Adipocyte (in vitro differentiated cells): ENCODE data around the gene FILIP1L.
"Not testable (repeated sequence)": the region's sequence is repeated elsewhere in the genome, so short reads cannot be mapped to it uniquely, and the experiment has no call there.

Experiments
- DNase-seq: peaks from one replicate; pipeline ENCODE4 v3.0.0-alpha.2; 2015; ENCODE audit warnings: low read depth
- H3K27me3 ChIP-seq: replicated peaks from 2 replicates; pipeline ENCODE4 v1.7.0; 2013; ENCODE audit warnings: mild to moderate bottlenecking, low read length, moderate library complexity; ENCODE audit not compliant: control insufficient read depth, insufficient read depth
- H3K36me3 ChIP-seq: 2 replicates; pipeline ENCODE4 v1.7.0; 2013; ENCODE audit warnings: low read length, mild to moderate bottlenecking, moderate library complexity; ENCODE audit not compliant: control insufficient read depth, insufficient read depth, severe bottlenecking
- H3K4me1 ChIP-seq: 2 replicates; pipeline ENCODE4 v1.7.0; 2013; ENCODE audit warnings: mild to moderate bottlenecking, low read length, moderate library complexity; ENCODE audit not compliant: control insufficient read depth, insufficient read depth
- H3K4me3 ChIP-seq: 2 replicates; pipeline ENCODE4 v1.7.0; 2013; ENCODE audit warnings: mild to moderate bottlenecking, low read length, moderate library complexity
- H3K9ac ChIP-seq: 2 replicates; pipeline ENCODE4 v1.7.0; 2013; ENCODE audit warnings: mild to moderate bottlenecking, low read length, moderate library complexity
- H3K9me3 ChIP-seq: 2 replicates; pipeline ENCODE4 v1.7.0; 2013; ENCODE audit warnings: mild to moderate bottlenecking, low read length, moderate library complexity; ENCODE audit not compliant: control insufficient read depth

The FILIP1L gene

GRCh38 chr3:100069472-100069871 lies 44.8 kb downstream of the FILIP1L start:
- H3K4me1 ChIP-seq: peaks cover 29% of the 10 kb centered on the region
- no peak for DNase-seq
- H3K27me3 ChIP-seq: no peaks in the 10 kb centered on the region
- H3K9me3 ChIP-seq: peaks cover 4% of the 10 kb centered on the region
- H3K4me3 ChIP-seq: no peak overlapping the region
- no peaks in the 10 kb centered on the region for H3K36me3 ChIP-seq
- no peak overlapping the region for H3K9ac ChIP-seq

- no peak overlapping the region for H3K4me3 ChIP-seq
- peak; percentile 83 for DNase-seq
- peaks cover 27% of the 10 kb centered on the region for H3K4me1 ChIP-seq
- no peaks in the 10 kb centered on the region for H3K36me3 ChIP-seq
- H3K27me3 ChIP-seq: no peaks in the 10 kb centered on the region
- H3K9ac ChIP-seq: no peak overlapping the region
- H3K9me3 ChIP-seq: peaks cover 4% of the 10 kb centered on the region
These were observed 45.5 kb downstream of the FILIP1L start for GRCh38 chr3:100068826-100069225.

- Histone ChIP-seq H3K9me3 (peaks cover 4% of the 10 kb centered on the region), H3K27me3 (no peaks in the 10 kb centered on the region), H3K4me1 (peaks cover 15% of the 10 kb centered on the region), H3K36me3 (no peaks in the 10 kb centered on the region), H3K9ac (no peak overlapping the region), H3K4me3 (no peak overlapping the region)
- DNase-seq: no peak
These were observed 46.7 kb downstream of the FILIP1L start for GRCh38 chr3:100067589-100067988.

GRCh38 chr3:100063929-100064461 lies 50.3 kb downstream of the FILIP1L start:
- no peaks in the 10 kb centered on the region for H3K9me3 ChIP-seq
- peaks cover 4% of the 10 kb centered on the region for H3K4me1 ChIP-seq
- DNase-seq: no peak

GRCh38 chr3:100062665-100063064 lies 51.6 kb downstream of the FILIP1L start:
- H3K9me3 ChIP-seq: no peaks in the 10 kb centered on the region
- no peak overlapping the region for H3K4me3 ChIP-seq
- no peaks in the 10 kb centered on the region for H3K36me3 ChIP-seq
- no peak overlapping the region for H3K9ac ChIP-seq
- no peak for DNase-seq
- H3K27me3 ChIP-seq: no peaks in the 10 kb centered on the region
- H3K4me1 ChIP-seq: peaks cover 14% of the 10 kb centered on the region

More at GRCh38 chr3:100063929-100064461, 50.3 kb downstream of the FILIP1L start:
- H3K27me3 ChIP-seq: no peaks in the 10 kb centered on the region
- H3K4me3 ChIP-seq: no peak overlapping the region
- H3K9ac ChIP-seq: no peak overlapping the region
- no peaks in the 10 kb centered on the region for H3K36me3 ChIP-seq

- Histone ChIP-seq H3K27me3 (no peaks in the 10 kb centered on the region), H3K4me1 (peaks cover 22% of the 10 kb centered on the region), H3K36me3 (no peaks in the 10 kb centered on the region), H3K9ac (no peak overlapping the region), H3K4me3 (no peak overlapping the region), H3K9me3 (no peaks in the 10 kb centered on the region)
- DNase-seq: no peak
These were observed 53.4 kb downstream of the FILIP1L start for GRCh38 chr3:100060685-100061484.

- H3K36me3 ChIP-seq: no peaks in the 10 kb centered on the region
- no peaks in the 10 kb centered on the region for H3K27me3 ChIP-seq
- no peak for DNase-seq
- H3K9ac ChIP-seq: no peak overlapping the region
- H3K4me3 ChIP-seq: no peak overlapping the region
- no peaks in the 10 kb centered on the region for H3K9me3 ChIP-seq
- peaks cover 26% of the 10 kb centered on the region for H3K4me1 ChIP-seq
These were observed 54.8 kb downstream of the FILIP1L start for GRCh38 chr3:100059472-100059871.

- H3K4me3 ChIP-seq: no peak overlapping the region
- no peaks in the 10 kb centered on the region for H3K36me3 ChIP-seq
- H3K9me3 ChIP-seq: no peaks in the 10 kb centered on the region
- peaks cover 32% of the 10 kb centered on the region for H3K4me1 ChIP-seq
- H3K27me3 ChIP-seq: no peaks in the 10 kb centered on the region
- no peak overlapping the region for H3K9ac ChIP-seq
- DNase-seq: no peak
These were observed 56.4 kb downstream of the FILIP1L start for GRCh38 chr3:100057716-100058575.

- Histone ChIP-seq H3K9ac (no peak overlapping the region), H3K4me1 (peaks cover 32% of the 10 kb centered on the region), H3K4me3 (no peak overlapping the region), H3K27me3 (no peaks in the 10 kb centered on the region), H3K9me3 (no peaks in the 10 kb centered on the region), H3K36me3 (no peaks in the 10 kb centered on the region)
- DNase-seq: no peak
These were observed 60.2 kb downstream of the FILIP1L start for GRCh38 chr3:100053951-100054620.

GRCh38 chr3:100051513-100051912 lies 62.8 kb downstream of the FILIP1L start:
- not testable (repeated sequence) for DNase-seq, H3K9ac ChIP-seq, H3K9me3 ChIP-seq, H3K36me3 ChIP-seq, H3K4me3 ChIP-seq, H3K27me3 ChIP-seq
- H3K4me1 ChIP-seq: peaks cover 17% of the 10 kb centered on the region

GRCh38 chr3:100048248-100048647 lies 66.1 kb downstream of the FILIP1L start:
- Histone ChIP-seq H3K9me3 (no peaks in the 10 kb centered on the region), H3K9ac (no peak overlapping the region), H3K4me1 (peaks cover 17% of the 10 kb centered on the region), H3K4me3 (no peak overlapping the region), H3K36me3 (no peaks in the 10 kb centered on the region), H3K27me3 (no peaks in the 10 kb centered on the region)
- no peak for DNase-seq
